Right ventricle myocardium superior (tissue), 1 donor: ENCODE data around the gene ZNF420. TPM values are rescaled to one million over a fixed set of nuclear protein-coding genes. Genes with fewer than 3 reads are reported as not detected.
"Not testable (repeated sequence)": the region's sequence is repeated elsewhere in the genome, so short reads cannot be mapped to it uniquely, and the experiment has no call there.

Experiments
- ATAC-seq: fragments of 200-7000 bp; cut with Tn5 transposase; one replicate; pipeline ENCODE4 v1.9.1; 2020; ENCODE audit warnings: mild to moderate bottlenecking; ENCODE audit not compliant: poor library complexity
- DNase-seq: peaks from one replicate; pipeline ENCODE4 v3.0.0-alpha.2; 2020
- intact Hi-C: fragments of 100-400 bp; cut with DNase I; formaldehyde crosslinking; loops from one replicate; pipeline ENCODE4 v1.11.2; 2022
- long read RNA-seq: library from polyadenylated mRNA; unstranded; transcript quantifications from one replicate; pipeline ENCODE4 v2.0.0, GENCODE V29; 2021
- total RNA-seq: library from RNA; stranded (reverse); fragmentation: NEBNext Ultra II Directional; extraction: Animal tissue kit (Norgen Biotek cat#: 25700); gene quantifications from one replicate; pipeline ENCODE4 v1.2.1, GENCODE V29; 2021
- donor health status: DM: no; HTN: yes; CAD: no; lungs with severe emphysema.

Gene ZNF420
- 8.5 TPM for total RNA-seq
- long read RNA-seq, transcript ZNF420-202 (5 exons, 3,535 nt) = major isoform, 6 of 15 reads
- long read RNA-seq, partial matches to known transcripts = 1 of 15 reads
- long read RNA-seq, other reads (novel, unspliced or antisense) = 8 of 15 reads

DNA sequence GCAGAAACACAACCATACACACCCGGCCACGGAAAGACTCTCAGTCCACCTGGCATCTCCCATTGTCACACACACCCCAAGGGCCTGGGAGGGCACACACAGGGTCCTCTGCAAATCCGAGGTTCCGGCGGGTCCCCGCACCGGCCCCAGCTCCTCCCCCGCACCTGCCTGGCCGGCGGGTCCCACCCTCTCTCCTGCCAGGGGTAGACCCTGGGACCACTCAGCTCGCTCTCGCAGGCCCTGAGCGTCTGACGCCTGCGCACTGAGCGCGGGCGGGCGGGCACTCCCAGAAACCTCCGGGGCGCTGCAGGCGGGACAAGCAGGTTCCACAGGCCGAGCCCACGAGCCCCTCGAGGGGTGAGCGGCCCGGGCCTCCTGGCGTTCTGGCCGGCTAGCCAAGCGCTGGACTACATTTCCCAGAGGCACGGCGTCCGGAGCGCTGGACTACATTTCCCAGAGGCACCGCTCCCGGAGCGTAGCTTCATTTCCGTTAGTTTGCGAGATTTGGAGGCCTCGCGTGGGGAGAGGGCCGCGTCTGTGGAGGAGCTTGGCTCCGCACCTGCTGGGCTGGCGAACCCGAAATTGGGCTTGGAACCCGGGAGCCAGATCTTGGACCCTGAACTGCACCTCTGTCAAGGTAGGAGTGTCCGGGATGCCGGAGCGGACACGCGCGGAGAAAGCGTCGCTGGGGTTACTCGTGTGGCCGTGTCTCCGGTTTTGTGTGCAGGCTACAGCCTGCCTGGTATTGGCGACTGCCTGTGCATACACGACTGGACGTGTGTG lies at the start of gene ZNF420:
ZNF420 (plus strand) TSS at position 500 of the 783 bp plus-strand sequence. CDS start 10,686 bp downstream, outside the sequence.
- intact Hi-C loops = loop anchor here (10.0 kb wide), 1 partner anchor 73 kb away; no protein-coding TSS in a partner anchor
- ATAC-seq (peak; percentile 99), DNase-seq (peak; percentile 96)

DNA sequence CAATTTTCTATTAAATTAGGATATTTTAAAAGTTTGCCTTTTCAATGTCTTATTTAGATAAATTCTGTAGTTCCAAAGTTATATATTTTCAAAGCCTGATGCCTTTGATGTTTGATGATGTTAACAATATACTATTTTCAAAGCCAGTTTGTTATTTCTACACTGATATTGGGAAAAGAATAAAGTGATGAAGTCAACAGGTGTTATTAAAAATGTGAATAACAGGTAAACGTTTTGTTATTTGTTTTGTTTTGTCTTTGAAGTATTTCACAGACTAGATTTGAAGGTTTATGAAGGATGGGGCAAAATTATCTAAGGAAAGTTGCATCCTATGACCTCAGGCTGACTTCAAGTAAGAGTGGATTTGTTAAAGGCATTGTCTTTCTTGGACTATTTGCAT lies 33.1 kb upstream of the ZNF420 start:
- intact Hi-C loops = no loop called here
- ATAC-seq (no peak), DNase-seq (no peak)

DNA sequence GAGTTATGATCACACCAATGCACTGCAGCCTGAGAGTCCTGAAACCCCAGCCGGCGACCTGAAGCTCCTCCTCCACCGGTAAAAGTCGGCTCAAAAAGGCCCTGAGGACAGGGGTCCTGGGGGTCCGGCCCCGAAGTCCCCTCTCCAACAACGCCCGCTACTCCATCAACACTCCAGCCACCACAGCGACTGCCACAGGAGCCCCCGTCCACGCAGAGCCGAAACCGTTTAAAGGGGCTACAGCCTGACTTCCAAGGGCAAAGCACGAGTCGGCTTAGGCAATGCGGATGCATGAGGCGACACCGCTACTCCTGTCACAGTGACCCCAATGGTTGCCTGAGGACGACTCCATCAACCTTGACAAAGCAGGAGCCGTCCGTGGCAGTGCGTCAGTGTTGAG lies 22.9 kb upstream of the ZNF420 start:
- DNase-seq = no peak
- ATAC-seq = no peak
- intact Hi-C loops = no loop called here

DNA sequence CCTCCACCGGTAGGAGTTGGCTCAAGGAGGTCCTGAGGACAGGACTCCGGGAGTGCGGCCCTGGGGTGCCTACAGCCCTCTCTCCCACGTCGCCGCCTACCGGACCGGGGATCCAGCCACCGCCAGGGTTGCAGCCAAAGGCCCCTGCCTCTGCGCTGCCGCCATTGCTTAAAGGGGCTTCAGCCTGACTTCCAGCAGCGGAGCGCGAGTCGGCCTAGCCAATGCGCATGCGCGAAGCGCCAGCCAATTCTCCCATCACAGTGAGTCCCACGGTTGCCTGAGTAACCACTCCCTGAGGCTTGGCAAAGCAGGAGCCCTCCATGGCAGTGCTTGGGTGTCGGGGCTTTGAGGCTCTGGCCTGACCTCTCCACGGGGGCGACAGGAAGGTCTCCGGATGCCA lies 21.5 kb upstream of the ZNF420 start:
- intact Hi-C loops = no loop called here
- ATAC-seq = no peak
- no peak for DNase-seq

DNA sequence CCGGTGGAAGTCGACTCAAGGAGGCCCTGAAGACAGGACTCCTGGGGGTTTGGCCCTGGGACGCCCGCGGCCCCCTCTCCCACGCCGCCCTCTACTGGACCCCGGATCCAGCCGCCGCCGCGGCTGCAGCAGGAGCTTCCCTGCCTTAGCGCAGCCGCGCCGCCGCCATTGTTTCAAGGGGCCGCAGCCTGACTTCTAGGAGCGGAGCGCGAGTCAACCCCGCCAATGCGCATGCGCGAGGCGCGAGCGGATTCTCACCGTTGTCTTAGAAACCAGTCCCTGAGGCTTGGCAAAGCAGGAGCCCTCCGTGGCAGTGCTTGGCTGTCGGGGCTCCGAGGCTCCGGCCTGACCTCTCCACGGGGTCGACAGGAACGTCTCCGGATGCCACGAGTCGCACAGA lies 19.1 kb upstream of the ZNF420 start:
- no peak for DNase-seq
- peak; percentile 39 for ATAC-seq

DNA sequence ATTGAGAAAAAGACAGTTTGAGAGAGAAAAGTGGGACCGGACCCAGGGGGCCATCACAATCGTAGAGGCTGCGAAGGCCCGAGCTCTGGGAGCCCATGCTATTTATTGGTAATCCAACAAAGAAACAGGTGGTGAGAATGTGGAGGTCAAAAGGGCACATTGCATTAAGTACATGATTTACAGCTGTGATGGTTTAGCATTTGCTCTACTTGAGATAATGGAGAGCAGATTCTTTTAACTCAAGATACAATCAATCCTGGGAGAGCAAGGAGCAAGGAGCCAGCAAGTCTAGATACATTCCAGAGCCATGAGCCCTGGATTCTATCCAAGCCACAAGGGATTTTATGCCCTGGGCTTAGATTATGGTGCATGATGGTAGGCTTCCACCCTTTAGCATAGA lies 13.3 kb upstream of the ZNF420 start:
- intact Hi-C loops, DNase-seq: not testable (repeated sequence)

More for the DNA sequence above, 19.1 kb upstream of the ZNF420 start:
- intact Hi-C loops = no loop called here

DNA sequence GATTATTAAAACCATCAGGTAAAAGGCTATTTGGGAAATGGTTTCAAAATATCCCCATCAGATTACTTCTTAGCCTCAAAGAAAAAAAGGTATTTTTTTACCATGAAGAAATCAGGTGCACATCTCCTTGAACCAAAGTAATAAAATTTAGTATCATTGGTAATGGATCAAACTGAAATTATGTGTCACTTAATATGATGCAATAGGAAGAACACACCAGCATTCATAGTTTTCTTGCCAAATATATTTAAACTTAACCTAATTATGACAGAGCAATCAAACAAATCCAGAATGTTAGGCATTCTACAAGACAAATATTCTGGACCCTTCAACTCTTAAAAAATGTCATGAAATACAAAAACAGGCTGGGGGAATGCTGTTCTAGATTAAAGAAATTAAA lies 4.1 kb upstream of the ZNF420 start:
- no peak for ATAC-seq
- intact Hi-C loops = loop anchor here (10.0 kb wide), 1 partner anchor 69 kb away; no protein-coding TSS in a partner anchor
- DNase-seq = no peak

More for the DNA sequence above, 13.3 kb upstream of the ZNF420 start:
- ATAC-seq = not testable (repeated sequence)

DNA sequence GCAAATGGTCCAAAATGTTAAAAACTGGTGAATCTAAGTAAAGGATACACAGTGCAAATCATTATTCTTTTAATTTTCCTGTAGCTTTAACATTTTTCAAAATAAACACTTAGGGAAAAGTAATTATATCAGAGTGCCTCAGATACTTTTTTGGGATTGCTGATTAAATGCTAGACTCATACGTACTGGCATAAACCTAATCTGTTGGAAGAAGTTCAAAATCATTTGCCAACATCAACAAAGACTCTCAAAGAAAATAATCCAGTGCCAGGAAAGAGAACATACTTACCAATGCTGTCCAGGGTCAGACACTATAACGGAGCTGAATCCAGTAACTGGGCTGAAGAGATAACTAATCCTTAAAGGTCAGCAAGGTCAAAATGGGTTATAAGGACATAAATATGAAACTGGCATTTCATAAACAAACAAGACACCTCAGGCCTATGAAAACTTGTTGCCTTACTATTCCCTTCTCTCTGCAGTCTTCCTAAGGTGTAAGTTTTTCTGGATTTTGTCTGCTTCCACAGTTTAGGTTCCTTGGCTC lies 3.3 kb upstream of the ZNF420 start:
- ATAC-seq (no peak), DNase-seq (no peak)

DNA sequence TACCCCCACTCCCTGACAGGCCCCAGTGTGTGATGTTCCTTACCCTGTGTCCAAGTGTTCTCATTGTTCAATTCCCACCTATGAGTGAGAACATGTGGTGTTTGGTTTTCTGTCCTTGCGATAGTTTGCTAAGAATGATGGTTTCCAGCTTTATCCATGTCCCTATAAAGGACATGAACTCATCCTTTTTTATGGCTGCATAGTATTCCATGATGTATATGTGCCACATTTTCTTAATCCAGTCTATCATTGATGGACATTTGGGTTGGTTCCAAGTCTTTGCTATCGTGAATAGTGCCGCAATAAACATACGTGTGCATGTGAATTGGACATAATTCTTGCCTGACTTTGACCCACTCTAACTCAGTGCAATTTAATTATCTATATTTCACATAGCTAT lies 1.7 kb upstream of the ZNF420 start:
- intact Hi-C loops = loop anchor here (10.0 kb wide), 1 partner anchor 72 kb away; no protein-coding TSS in a partner anchor
- not testable (repeated sequence) for ATAC-seq, DNase-seq

More for the DNA sequence above, 3.3 kb upstream of the ZNF420 start:
- intact Hi-C loops = loop anchor here (10.0 kb wide), 1 partner anchor 70 kb away; no protein-coding TSS in a partner anchor

DNA sequence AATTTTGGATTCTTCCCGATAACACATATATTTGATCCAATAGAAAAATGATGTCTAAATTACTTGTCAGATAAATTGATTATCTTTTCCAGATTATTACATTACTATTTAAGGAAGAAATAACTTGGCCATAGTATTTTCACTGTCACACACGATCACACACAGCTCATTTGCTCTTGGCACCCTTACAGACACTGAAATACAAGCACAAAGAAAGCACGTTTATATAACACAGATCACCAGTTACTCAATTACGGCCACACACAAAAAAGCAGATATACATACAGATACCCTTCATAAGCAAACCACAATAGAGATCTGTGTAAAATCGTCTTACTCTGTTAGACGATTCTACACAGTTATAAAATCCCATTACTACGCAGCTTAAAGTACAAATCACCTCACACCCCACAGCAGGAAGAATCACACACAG lies 716 bp upstream of the ZNF420 start:
- DNase-seq = no peak
- ATAC-seq = peak; percentile 18
- intact Hi-C loops = loop anchor here (10.0 kb wide), 1 partner anchor 73 kb away; no protein-coding TSS in a partner anchor

DNA sequence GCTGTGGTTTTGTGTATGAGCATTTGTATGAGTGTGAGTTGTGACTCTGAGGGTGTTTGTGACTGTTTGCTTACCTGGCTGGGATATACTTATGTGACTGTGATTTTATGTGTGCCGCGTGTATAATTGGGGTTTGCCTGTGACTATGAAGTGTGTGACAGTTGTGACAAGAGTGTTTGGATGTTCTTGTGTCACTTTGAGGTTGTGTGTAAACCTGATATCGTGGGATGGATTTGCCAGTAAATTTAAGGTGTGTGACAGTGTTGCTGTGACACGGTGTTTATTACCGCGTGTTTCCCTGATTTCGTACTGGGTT lies 442 bp downstream of the ZNF420 start:
- ATAC-seq = no peak
- no peak for DNase-seq
- intact Hi-C loops = loop anchor here (10.0 kb wide), 1 partner anchor 74 kb away; no protein-coding TSS in a partner anchor

DNA sequence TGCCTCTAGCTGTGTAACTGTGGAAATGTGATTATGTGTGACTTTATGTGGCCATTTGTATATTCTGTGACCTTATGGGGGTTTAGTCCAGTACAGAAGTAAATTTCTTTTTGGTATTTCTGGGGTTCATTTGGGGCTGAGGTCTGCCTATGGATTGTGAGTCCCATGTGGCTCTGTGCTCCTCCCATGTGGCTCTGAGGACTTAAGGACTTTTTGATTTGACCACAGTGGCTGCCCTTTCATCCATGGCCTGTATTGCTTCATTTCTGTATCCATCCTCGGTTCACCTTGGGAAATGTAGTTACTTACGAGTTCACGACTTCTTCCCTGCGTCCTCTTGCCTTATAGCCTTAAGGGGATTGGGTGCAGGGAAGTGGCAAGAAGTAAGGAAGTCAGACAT lies 1.0 kb downstream of the ZNF420 start:
- ATAC-seq (no peak), DNase-seq (no peak)
- intact Hi-C loops = loop anchor here (10.0 kb wide), 1 partner anchor 74 kb away; no protein-coding TSS in a partner anchor

DNA sequence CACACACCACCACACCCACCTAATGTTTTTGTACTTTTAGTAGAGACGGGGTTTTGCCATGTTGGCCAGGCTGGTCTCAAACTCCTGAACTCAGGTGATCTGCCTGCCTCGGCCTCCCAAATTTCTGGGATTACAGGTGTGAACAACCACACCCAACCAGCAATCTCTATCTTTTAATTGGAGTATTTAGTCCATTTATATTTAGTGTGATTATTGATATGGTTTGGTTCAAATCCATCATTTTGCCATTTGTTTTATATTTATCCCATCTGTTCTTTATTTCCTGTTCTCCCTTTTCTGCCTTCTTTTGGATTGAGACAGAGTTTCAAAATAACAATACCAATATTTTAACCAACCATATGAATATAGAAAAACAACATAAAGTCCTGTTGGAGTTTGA lies 4.1 kb downstream of the ZNF420 start:
- DNase-seq (no peak), ATAC-seq (no peak)
- intact Hi-C loops = no loop called here

DNA sequence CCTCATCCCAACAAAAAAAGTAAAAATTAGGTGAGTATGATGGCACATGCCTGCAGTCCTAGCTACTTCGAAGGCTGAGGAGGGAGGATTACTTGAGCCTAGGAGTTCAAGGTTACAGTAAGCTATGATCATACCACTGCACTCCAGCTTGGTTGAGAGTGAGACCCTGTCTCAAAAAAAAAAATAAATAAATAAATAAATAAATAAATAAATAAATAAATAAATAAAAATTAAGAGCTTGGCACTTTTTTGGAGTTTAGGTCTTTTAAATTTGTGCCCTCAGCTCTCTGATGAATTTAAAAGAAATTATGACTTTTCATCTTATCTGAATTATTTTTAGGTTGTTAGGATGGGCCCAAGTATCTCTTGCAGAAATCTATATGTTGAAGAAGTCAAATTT lies 8.9 kb downstream of the ZNF420 start:
- intact Hi-C loops = no loop called here
- ATAC-seq (no peak), DNase-seq (no peak)

DNA sequence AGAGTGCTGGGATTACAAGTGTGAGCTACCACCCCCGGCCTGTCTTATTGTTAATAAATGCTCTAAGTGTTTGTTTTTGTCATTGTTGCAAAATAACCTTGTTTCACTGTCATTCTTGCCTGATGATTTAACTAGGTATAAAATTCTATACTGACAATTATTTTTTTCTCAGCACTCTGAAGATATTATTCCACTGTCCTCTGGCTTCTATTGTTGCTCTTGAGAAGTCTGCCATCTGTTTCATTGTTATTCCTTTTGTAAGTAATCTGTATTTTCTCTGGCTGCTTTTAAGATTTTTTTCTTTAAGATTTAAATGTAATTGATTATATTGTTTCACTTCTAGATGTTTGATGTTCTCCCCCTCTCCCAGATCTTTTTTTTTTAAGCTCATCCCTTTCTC lies 17.6 kb downstream of the ZNF420 start:
- intact Hi-C loops = no loop called here
- ATAC-seq (no peak), DNase-seq (no peak)

DNA sequence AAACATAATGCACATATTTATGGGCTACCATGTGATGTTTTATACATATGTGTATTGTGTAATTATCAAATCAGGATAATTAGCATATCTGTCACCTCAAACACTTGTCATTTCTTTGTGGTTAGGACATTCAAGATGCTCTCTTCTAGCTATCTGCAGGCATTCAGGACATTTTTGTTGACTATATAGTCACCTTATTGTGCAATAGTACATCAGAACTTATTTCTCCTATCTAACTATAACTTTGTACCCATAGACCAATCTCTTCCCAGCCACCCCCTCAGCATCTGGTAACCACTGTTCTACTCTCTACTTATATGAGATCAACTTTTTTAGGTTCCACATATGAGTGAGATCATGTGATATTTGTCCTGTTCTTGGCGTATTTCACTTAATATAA lies 20.3 kb downstream of the ZNF420 start:
- DNase-seq = no peak
- intact Hi-C loops = no loop called here
- no peak for ATAC-seq

DNA sequence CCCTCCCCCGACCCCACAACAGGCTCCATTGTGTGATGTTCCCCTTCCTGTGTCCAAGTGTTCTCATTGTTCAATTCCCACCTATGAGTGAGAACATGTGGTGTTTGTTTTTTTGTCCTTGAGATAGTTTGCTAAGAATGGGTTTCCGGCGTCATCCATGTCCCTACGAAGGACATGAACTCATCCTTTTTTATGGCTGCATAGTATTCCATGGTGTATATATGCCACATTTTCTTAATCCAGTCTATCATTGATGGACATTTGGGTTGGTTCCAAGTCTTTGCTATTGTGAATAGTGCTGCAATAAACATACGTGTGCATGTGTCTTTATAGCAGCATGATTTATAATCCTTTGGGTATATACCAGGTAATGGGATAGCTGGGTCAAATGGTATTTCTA lies 25.9 kb downstream of the ZNF420 start:
- ATAC-seq, DNase-seq, intact Hi-C loops: not testable (repeated sequence)

DNA sequence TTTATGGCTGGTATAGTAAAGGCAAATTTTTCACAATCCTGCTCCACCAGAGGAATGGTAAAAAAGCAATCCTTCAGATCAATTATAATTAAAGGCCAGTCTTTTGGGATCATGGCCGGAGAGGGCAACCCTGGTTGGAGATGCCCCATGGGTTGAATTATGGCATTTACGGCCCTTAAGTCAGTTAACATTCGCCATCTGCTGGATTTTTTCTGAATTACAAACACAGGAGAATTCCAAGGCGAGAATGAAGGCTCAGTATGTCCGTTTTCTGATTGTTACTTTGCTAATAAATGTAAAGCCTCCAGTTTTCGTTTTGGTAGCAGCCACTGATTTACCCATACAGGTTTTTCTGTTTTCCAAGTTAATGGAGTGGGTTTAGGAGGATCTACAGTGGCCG lies 33.5 kb downstream of the ZNF420 start:
- ATAC-seq, intact Hi-C loops, DNase-seq: not testable (repeated sequence)

DNA sequence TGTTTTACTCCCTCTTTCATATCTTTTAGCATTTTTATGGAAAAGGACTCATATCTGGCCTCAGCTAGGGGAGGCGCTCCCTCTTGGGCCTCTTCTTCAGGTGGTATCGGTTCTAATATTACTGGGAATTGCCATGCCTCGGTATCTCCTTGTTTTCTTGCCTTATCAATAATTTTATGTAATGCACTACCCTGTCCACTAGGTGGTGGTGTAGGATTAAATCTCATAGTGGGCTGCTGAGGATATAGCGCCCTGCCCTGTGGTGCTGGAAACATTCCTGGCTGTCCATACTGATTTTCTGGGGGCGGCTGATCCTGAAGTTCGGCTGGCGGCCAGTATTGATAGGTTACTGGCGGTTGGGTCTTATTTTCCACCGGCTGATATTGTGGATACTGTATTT lies 35.8 kb downstream of the ZNF420 start:
- no peak for ATAC-seq
- intact Hi-C loops = no loop called here

DNA sequence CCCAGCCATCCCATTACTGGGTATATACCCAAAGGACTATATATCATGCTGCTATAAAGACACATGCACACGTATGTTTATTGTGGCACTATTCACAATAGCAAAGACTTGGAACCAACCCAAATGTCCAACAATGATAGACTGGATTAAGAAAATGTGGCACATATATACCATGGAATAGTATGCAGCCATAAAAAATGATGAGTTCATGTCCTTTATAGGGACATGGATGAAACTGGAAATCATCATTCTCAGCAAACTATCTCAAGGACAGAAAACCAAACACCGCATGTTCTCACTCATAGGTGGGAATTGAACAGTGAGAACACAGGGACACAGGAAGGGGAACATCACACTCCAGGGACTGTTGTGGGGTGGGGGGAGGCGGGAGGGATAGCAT lies 43.9 kb downstream of the ZNF420 start:
- ATAC-seq, DNase-seq, intact Hi-C loops: not testable (repeated sequence)

More for the DNA sequence above, 35.8 kb downstream of the ZNF420 start:
- no peak for DNase-seq
